Astrocyte (in vitro differentiated cells and primary cell): ENCODE results near the gene C6orf118.

ENCODE experiments used
- EZH2 ChIP-seq: IDR thresholded peaks from 2 replicates; pipeline ENCODE4 v1.6.1; 2012; ENCODE audit warnings: mild to moderate bottlenecking, low read length, inconsistent platforms; ENCODE audit not compliant: insufficient read depth
- TF ChIP-seq, protein P1 (sequence below): IDR thresholded peaks from 2 replicates; pipeline ENCODE4 v1.5.1; 2011; ENCODE audit warnings: low read depth, mild to moderate bottlenecking, inconsistent platforms, low read length, moderate library complexity; ENCODE audit not compliant: insufficient read depth

GRCh38 chr6:165321555-165322145, 12.2 kb upstream of the C6orf118 start:
- TF ChIP-seq, protein P1, sequence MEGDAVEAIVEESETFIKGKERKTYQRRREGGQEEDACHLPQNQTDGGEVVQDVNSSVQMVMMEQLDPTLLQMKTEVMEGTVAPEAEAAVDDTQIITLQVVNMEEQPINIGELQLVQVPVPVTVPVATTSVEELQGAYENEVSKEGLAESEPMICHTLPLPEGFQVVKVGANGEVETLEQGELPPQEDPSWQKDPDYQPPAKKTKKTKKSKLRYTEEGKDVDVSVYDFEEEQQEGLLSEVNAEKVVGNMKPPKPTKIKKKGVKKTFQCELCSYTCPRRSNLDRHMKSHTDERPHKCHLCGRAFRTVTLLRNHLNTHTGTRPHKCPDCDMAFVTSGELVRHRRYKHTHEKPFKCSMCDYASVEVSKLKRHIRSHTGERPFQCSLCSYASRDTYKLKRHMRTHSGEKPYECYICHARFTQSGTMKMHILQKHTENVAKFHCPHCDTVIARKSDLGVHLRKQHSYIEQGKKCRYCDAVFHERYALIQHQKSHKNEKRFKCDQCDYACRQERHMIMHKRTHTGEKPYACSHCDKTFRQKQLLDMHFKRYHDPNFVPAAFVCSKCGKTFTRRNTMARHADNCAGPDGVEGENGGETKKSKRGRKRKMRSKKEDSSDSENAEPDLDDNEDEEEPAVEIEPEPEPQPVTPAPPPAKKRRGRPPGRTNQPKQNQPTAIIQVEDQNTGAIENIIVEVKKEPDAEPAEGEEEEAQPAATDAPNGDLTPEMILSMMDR: no peak
- no peak for TF ChIP-seq EZH2
